ENCODE data around the gene CABP7. TPM values are rescaled to one million over a fixed set of nuclear protein-coding genes. Genes with fewer than 3 reads are reported as not detected.
A peak's percentile ranks its signal among the peaks of the same experiment; 100 is the strongest.

CABP7 gene
- total RNA-seq, 2 experiments from 2014 or later = 0.33 to 0.45 TPM

- intact Hi-C loops (cut with DNase I, micrococcal nuclease) = no loop called here
- CTCF ChIA-PET = no interaction called here
- Histone ChIP-seq H3K4me3 (ENCODE audit: low read length) (no peak overlapping the region), H3K27ac (ENCODE audit: low read depth in 1 of 2, low read length in 2 of 2) (no peak overlapping the region), H3K9me3 (ENCODE audit: control insufficient read depth in 1 of 2, insufficient read depth in 1 of 2, low read length in 2 of 2) (no peaks in the 10 kb centered on the region), H3K4me1 (ENCODE audit: insufficient read depth, low read length) (peaks cover 21% of the 10 kb centered on the region), H3K36me3 (ENCODE audit: insufficient read depth, low read length) (no peaks in the 10 kb centered on the region), H3K27me3 (ENCODE audit: control insufficient read depth in 1 of 2, insufficient read depth in 2 of 2, low read length in 2 of 2) (peaks cover 0 to 8% of the 10 kb centered on the region in 2 experiments)
- Mint-ChIP-seq H3K9me3 (no peaks in the 10 kb centered on the region), H3K4me1 (ENCODE audit: low read depth) (peaks cover 15% of the 10 kb centered on the region), H3K27ac (no peak overlapping the region), H3K4me3 (no peak overlapping the region), H3K36me3 (ENCODE audit: low read depth) (peaks cover 17% of the 10 kb centered on the region), H3K27me3 (peaks cover 8% of the 10 kb centered on the region)
- POLR2A ChIA-PET = interaction anchor here (0.6 kb wide), 1 partner anchor 20 kb away, joined by 3 read pairs; no protein-coding TSS in a partner anchor
- DNase-seq (peak in 6 of 14 experiments; percentile 5 to 45 (median 34)), ATAC-seq (ENCODE audit: poor library complexity) (peak; percentile 76)
- no peak for TF ChIP-seq CTCF (IDR thresholded peaks at IDR 0.05)
These were observed 18.4 kb upstream of the CABP7 start for GRCh38 chr22:29701155-29701999.

- Histone ChIP-seq H3K36me3 (ENCODE audit: insufficient read depth, low read length) (no peaks in the 10 kb centered on the region), H3K9me3 (ENCODE audit: control insufficient read depth in 1 of 2, insufficient read depth in 1 of 2, low read length in 2 of 2) (no peaks in the 10 kb centered on the region), H3K4me3 (ENCODE audit: low read length) (no peak overlapping the region), H3K27me3 (ENCODE audit: control insufficient read depth in 1 of 2, insufficient read depth in 2 of 2, low read length in 2 of 2) (peaks cover 0 to 8% of the 10 kb centered on the region in 2 experiments), H3K4me1 (ENCODE audit: insufficient read depth, low read length) (peaks cover 21% of the 10 kb centered on the region), H3K27ac (ENCODE audit: low read depth in 1 of 2, low read length in 2 of 2) (no peak overlapping the region)
- CTCF ChIA-PET = no interaction called here
- Mint-ChIP-seq H3K4me3 (no peak overlapping the region), H3K36me3 (ENCODE audit: low read depth) (peaks cover 9% of the 10 kb centered on the region), H3K9me3 (no peaks in the 10 kb centered on the region), H3K27me3 (peaks cover 8% of the 10 kb centered on the region), H3K27ac (no peak overlapping the region), H3K4me1 (ENCODE audit: low read depth) (peaks cover 15% of the 10 kb centered on the region)
- no peak for TF ChIP-seq CTCF (IDR thresholded peaks at IDR 0.05)
- ATAC-seq (ENCODE audit: poor library complexity) = no peak
- POLR2A ChIA-PET = interaction anchor here (0.6 kb wide), 2 partner anchors 67 to 782 kb away, joined by 3 read pairs; no protein-coding TSS in a partner anchor
- DNase-seq = no peak
- intact Hi-C loops (cut with DNase I, micrococcal nuclease) = no loop called here
These were observed 17.5 kb upstream of the CABP7 start for GRCh38 chr22:29702000-29702930.

GRCh38 chr22:29702931-29703501 is 16.8 kb upstream of the CABP7 start:
- Histone ChIP-seq H3K27me3 (ENCODE audit: control insufficient read depth in 1 of 2, insufficient read depth in 2 of 2, low read length in 2 of 2) (peaks cover 0 to 8% of the 10 kb centered on the region in 2 experiments), H3K27ac (ENCODE audit: low read depth in 1 of 2, low read length in 2 of 2) (no peak overlapping the region), H3K4me1 (ENCODE audit: insufficient read depth, low read length) (peaks cover 21% of the 10 kb centered on the region), H3K9me3 (ENCODE audit: control insufficient read depth in 1 of 2, insufficient read depth in 1 of 2, low read length in 2 of 2) (no peaks in the 10 kb centered on the region), H3K36me3 (ENCODE audit: insufficient read depth, low read length) (no peaks in the 10 kb centered on the region), H3K4me3 (ENCODE audit: low read length) (no peak overlapping the region)
- POLR2A ChIA-PET = no interaction called here
- no peak for ATAC-seq (ENCODE audit: poor library complexity)
- CTCF ChIA-PET = no interaction called here
- Mint-ChIP-seq H3K36me3 (ENCODE audit: low read depth) (peaks cover 6% of the 10 kb centered on the region), H3K9me3 (no peaks in the 10 kb centered on the region), H3K4me1 (ENCODE audit: low read depth) (peaks cover 15% of the 10 kb centered on the region), H3K4me3 (no peak overlapping the region), H3K27me3 (peaks cover 8% of the 10 kb centered on the region), H3K27ac (no peak overlapping the region)
- TF ChIP-seq CTCF (IDR thresholded peaks at IDR 0.05) = no peak
- intact Hi-C loops (cut with DNase I, micrococcal nuclease) = no loop called here
- DNase-seq = no peak

All from CD4-positive, alpha-beta T cell (primary cell).